HG02642 (cell line): ENCODE data around the gene IL17REL.

Source experiments
- ATAC-seq: cut with Tn5 transposase; IDR thresholded peaks from one replicate; pipeline ENCODE4 v1.9.1; 2021; ENCODE audit warnings: mild to moderate bottlenecking; ENCODE audit not compliant: unreplicated experiment, poor library complexity

IL17REL gene

DNA sequence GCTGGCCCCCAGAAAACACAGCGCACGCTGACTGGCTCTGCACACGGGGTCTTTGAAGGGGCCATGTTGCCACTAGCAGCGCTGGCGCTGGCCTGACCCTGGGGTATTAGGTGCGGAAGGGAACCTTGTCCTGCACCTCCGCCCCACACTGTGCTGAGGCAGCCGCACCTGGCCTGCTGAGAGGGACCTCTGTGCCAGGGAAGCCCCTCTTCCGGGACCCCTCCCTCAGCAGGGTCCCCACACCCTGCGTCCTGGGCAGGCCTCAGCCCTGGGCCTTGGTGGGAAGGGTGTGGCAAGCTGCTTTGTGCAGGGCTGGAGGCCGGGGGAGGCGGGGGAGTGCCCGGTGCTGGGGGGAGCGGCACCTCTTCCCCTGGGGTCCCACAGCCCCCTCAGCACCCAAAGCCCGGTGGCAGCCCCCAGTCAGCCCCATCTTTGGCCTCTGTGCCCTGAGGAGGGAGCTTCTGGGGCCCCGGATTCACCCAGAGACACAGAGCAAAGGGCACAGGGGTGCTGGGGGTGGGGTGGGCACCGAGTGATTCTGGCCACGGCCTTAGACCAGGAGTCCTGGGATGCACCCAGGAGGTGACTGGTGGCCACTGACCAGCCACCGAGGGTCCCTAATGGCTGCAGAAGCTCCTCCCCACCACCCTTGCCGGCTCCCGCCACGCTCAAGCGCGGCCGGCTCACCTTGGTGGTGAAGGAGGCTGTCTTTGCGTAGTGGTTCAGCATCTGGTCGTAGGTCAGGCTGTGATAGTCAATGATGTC, 34.1 kb upstream of the IL17REL start:
- no peak for ATAC-seq

DNA sequence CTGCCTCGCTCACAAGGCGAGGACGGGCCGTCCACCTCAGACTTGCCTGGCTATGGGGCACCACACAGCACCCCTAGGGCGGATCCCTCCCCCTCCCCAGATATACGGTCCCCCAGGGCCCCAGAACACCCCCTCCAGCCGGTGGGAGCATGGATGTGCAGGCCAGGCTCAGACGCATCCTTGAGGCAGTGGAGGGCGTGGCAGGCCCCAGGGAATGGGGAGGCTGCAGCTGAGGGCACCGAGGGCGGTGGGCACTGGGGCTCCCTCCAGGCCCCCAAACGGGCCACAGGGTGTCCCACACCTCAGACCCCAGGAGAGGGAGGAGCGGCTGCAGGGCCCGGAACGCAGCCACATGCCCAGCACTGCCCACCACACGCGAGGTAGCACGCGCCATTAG, 33.5 kb upstream of the IL17REL start:
- ATAC-seq: no peak

DNA sequence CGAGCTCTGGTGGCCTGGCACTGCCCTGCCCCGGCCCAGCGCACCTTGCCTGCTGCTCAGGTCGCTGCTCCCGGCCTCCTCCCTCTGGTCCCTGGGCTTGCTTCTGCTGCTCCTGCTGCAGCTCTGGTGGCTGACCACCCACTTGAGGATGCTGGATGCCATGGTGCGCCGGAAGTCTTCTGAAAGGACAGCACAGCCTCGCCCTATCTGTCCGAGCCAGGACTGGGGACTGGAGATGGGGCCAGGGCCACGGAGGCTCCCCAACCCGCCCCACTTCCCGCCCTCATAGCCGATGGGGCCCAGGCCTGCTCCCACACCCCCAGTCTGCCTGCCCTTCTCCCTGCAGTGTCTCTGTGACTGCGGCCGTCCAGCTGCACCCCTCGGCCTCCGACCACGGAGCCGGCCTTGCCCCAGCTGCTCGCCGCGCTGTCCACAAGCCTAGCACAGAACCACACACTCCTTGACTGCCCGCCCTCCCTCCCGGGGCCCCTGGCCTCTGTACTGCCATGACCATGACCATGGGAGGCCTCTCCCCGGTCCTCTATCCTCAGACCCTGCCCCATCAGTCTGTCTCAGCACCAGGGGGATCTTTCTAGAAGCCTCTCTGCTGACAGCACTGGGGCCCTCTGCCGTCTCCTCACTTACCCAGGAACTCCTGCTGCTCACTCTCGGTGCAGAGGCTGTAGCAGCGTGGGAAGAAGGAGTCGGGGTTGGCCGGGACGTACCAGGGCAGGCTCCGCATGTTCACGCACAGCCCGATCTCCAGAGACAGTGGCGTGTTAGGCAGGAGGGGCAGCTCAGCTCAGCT, 32.9 kb upstream of the IL17REL start:
- ATAC-seq: no peak

DNA sequence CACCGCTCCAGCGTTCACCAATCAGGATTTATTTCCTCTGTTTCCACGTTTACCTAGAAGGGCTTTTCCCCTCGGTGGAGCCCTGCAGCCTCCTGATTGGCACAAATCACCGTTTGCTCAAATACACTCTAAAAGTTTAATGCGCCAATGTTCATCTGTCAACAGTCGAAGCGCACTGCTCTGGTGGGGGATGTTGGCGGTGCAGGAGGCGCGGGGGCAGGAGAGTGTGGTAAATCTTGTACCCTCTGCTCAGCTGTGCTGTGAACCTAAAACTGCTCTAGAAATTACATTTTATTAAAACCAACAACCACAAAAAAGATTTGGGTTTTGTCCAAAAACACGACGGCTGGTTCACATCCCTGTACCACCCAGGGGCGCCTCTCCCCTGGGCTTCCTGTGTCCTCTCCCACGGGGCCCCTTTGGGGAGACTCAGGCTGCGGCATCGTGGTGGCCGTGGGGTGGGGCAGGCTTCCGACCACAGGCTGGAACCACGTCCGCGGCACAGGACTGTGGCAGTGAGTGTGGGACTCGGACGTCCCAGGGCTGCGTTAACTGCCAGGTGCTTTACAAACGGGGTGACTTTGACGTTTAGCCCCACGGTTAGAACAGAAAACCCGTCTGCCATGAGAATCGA, 32.0 kb upstream of the IL17REL start:
- no peak for ATAC-seq

DNA sequence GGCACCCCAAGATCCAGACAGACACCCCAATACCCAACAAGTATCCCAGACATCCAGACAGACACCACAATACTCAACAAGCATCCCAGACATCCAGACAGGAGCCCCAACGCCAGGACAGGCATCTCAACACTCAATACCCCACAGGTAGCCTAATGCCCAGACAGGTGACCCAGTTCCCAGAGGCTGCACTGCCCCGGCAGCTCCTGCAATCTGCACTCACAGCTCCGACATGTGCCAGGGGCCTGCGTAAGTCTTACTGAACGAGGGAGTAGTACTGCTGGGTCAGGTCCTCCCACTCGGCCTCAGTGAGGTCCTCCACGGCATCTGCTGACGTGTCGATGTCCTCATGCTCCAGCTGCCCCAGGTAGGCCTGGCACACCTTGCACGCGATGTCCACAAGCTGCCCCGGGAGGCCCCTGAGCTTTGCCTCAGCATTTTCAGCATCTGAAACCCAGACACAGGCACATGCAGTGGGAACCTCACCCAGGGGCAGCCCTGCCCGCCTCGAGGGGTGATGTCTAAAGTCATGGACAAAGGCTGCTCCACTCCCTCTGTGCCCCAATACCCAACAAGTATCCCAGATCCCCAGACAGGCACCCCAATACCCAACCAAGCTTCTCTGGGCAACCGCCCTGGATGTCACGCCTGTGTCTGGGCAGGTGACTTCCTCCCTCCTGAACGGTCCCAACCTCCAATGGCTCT, 28.9 kb upstream of the IL17REL start:
- ATAC-seq: no peak

DNA sequence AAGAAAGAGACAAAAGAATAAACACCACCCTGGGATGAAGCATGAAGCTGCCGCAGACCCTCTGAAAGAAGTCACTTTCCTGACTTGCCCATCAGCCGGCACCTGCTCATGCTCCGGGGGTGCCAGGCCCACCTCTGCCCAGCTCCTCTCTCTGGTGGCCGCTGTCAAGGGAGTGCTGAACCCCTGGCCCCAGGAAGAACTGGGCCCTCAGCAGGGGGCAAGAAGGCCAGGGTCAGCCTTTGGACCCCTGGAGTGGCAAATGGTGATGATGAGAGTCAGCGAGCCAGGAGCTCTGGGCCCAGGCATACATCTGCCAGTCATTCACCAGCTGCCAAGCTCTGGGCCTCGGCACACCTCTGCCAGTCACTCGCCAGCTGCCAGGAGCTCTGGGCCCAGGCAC, 28.2 kb upstream of the IL17REL start:
- ATAC-seq: no peak

DNA sequence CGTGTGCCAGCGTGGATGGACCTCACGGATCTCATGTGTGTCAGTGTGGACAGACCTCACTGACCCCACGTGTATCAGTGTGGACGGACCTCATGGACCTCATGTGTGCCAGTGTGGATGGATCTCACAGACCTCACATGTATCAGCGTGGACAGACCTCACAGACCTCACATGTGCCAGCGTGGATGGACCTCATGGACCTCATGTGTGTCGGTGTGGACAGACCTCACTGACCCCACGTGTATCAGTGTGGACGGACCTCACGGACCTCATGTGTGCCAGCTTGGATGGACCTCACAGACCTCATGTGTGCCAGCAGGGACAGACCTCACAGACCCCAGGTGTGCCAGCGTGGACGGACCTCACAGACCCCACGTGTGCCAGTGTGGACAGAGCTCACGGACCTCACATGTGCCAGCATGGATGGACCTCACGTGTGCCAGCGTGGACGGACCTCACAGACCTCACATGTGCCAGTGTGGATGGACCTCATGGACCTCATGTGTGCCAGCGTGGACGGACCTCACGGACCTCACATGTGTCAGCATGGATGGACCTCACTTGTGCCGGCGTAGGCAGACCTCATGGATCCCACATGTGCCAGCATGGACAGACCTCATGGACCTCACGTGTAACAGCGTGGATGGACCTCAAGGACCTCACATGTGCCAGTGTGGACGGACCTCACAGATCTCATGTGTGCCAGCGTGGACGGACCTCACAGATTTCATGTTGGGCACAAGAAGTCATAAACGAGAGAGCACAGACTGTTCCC, 27.3 kb upstream of the IL17REL start:
- no peak for ATAC-seq

DNA sequence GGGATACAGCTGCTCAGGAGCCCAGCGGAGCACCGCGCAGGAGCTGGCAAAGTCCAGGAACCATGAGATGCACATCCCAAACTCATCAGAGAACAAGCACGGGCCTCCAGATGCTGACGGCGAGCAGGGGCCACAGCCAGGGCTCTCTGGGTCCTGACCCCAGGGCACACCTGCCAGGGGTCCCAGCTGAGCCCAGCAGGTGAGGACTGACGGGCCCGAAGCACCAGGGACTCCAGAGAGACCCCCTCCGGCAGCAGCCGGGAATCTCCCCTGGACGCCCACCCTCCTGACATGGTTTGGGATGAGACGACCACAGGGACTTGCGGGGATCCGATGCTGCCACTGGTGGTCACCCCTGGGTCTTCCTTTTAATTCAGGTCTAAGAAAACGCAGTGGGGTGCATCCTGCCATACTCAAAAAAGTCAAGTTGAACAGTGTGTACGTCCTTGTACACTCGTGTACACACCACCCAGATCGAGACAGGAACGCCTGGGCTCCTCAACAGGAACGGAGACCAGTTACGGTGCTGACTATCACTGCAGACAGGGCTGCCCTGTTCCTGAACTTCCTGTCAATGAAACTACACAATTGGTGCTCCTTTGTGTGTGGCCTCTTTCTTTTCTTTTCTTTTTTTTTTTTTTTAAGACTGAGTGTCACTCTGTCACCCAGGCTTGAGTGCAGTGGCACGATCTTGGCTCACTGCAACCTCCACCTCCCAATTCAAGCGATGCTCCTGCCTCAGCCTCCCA, 23.6 kb upstream of the IL17REL start:
- ATAC-seq: no peak

DNA sequence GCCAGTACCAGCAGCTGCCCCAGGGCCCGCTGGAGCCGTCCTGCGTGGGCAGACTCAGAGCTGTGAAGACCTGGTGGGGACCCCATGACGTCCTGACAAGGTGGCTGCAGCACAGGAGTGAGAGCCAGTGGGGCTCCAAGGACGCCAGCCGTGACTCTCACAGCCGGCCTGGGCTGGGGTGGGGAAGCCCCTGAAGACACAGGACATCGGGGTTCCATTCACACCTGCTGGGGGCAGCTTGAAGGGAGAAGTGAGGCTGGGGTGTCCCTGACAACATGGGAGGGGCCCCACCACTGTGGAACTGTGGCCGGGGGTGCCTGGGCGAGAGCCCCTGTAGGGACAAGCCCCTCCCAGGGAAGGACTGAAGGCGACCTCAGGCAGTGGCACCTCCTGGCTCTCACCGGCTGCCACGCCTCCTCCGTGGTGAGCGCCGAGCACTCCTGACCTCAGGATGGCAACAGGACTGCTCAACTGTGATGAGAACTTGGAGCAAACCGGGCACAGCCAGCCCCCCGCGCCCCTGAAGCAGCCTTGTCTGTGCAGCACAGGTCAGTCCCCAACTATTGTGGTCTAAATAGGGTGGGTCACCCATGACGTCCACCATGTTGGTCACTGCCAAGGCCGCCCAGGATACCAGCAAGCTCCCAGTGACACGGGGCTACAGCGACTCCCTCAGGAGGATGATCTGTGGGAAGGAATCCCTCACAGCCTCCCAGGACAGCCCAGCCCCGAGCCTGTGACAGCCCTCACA, 22.7 kb upstream of the IL17REL start:
- ATAC-seq: no peak

DNA sequence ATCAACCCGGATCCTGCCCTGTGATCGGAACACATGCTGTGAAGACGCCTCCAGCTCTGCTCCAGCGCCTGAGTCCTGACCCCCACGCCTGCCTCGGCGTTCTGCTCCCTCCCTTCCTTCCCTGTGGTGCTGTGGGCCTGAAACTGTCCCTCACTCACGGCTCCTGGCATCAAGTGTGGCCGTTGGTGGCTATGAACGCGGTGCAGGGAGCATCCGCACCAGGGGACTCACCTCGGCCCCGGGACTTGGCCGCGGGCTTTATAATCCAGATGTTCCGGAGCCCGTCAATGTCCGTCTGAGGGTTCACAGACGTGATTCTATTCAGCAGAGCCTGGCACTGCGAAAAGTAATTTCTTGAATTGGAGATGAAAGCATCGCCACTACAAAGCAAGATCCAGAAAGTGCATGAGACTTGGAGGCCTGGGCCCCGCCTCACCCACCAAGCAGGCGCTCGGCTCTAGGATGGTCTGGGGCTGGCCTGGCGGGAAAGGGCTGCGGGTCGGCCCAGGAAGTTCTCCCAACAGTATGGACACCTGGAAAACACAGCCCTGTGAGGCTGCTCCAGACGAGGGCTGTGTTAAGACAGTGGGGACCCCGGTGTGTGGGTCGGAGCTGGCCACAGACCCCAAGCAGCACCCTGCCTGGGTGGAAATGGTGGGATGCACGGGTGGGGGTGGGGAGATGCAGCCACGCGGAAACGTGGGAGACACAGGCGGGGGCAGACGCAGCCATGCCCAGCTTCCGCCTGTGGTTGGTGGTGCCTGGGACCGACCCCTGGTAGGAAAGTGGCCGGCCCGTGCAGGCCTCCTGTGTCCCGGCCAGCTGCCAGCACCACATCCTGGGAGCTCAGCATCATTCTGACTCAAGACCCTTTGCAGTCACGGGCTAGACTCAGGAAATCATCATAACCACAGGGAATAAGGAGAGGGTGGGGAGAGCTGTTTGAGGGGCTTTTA, 21.8 kb upstream of the IL17REL start:
- no peak for ATAC-seq

DNA sequence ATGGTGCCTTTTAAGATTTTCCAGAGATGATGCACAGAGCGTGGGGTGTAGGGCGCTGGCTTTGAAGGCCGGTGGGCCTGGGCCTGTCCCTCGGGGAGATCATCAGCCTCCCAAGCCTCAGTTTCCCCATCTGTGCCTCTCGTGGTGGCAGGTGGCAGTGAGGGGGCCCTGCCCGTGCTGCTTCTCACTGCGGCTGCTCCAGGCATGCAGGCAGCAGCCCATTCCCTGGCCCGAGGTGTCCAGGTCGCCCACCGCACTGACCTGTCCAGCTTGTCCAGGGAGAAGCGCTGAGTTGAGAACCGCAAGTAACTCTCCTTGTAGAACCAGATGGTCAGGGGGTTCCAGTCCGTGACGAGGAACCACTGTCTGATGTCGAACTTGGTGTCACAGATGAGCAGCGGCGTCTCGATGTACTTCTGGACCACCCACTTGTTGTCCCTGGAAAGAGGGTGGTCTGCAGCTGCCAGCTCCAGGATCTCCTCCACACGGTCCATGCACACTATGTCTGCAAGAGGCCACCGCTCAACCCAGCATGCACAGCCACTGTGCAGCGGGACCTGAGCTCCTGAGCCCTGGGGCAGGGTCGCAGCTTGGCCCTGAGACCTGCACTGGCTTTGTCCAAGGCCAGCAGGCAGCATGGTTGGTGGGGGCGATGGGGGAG, 20.5 kb upstream of the IL17REL start:
- no peak for ATAC-seq

DNA sequence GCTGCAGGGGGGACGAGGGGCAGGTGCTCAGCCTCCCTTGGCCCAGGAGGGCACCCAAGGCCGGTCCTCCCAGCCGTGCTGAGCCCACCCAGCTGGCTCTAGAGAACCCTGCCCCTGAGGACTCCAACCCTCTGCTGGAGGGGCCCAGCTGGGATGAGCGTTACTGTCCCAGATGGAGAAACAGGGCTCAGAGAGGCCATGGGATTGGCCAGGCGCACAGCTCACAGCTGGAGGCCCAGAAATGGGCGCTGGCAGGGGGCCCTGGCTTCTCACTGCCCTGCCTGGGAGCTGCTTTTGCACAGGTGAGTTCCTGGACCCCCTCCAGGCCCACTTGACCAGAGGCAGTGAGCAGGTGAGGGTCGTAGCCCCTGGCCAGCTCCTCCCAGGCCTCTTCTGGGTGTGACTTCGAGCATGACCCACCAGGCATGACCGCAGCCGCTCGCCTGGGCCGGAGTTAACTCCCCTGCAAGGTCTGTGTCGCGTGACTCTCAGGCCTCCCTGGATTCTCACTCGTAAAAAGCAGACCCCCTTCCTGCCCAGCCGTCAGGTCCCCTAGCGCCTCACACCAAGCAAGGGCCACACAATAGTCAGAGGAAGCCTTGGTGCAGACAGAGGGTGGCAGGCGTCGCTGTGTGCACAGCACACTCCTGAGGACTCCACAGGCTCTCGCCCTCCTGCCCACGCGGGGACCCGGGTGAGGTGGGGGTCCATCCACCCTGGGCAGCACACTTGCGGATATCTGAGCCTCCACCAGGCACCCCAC, 19.7 kb upstream of the IL17REL start:
- no peak for ATAC-seq

DNA sequence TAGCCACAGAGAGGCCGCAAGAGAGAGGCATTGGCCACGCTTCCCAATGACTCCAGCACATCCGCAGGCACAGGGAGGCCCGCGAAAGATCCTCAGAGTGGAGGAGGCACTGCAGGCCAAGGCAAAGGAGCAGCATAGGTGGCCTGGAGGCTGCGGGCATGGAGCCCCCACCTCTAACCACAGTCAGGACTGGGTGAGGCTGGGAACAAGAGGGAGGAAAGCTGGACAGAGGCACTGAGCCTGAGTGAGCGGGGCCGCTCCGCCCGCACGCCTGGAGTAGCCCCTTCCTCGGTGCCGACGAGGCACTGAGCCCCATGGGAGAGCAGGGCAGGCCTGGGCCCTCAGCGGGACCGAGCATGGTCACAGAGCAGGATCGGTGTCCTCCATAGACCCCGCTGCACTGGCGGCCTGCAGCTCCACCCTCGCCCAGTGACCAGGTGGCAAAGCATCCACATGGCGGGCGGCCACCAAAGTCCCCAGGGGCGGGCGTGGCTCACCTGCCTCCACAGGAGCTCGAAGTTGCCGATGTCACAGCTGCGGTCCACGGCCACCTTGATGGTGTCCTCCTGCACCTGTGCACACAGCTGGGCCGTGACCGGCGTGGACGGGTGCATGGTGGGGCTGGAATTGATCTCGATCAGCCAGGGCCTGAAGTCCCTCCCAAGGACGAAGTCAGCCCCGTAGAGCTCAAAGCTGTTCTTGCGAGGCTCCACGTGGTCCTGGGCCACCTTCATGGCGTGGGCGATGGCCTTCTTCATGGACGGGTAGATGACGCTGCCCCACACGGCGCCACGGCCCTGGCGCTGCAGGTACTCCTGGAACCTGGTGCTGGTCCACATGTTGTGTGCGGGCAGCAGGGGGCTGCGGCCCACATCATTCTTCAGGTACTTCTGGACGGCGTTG, 18.9 kb upstream of the IL17REL start:
- ATAC-seq: no peak

DNA sequence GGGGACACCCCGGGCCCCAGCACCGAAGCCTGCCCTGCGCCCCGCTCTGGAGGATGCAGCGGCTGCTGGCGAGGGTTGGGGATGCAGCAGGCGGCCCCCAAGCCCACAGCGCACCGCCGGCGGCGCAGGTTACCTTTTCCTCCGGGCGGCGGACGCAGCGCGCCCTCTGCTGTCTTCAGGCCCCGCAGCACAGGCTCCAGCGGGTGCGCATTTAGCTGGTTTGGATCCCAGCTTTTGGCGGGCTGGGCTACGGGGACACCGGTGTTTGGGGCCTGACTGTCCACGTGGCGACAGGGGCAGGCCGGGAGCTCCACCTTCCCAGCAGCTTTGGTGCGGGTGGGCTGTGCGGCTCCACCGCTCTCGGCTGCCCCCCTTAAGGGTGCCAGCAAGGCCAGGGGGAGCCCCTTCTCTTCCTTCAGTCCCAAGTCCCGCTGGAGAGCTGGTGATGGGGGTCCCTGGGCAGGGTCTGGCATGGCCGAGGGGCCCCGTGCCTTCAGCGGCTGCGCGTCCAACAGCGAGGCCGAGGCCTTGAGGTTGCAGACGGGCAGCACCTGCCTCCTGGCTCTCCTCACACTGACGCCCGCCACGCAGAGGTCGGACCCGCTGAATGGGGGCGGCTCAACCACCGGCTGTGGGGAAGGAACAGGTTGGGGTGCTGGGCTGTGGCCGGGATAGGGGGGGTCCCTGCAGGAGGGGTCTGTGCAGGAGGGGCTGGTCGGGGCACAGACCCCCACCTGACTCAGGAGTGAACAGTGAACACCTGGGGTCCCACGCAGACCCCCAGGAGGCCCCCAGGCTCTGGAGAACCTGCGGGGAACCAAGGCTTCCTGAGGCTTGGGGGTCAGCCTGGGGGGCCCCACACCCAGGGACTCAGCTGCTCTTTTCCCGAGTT, 18.0 kb upstream of the IL17REL start:
- ATAC-seq: peak; percentile 62
